HG03378 (cell line): ENCODE data around the gene RNF145.
"Not testable (repeated sequence)": the region's sequence is repeated elsewhere in the genome, so short reads cannot be mapped to it uniquely, and the experiment has no call there.

Source experiments
- ATAC-seq: cut with Tn5 transposase; IDR thresholded peaks from one replicate; pipeline ENCODE4 v1.9.1; 2021; ENCODE audit warnings: mild to moderate bottlenecking, moderate library complexity; ENCODE audit not compliant: unreplicated experiment

Gene RNF145

DNA sequence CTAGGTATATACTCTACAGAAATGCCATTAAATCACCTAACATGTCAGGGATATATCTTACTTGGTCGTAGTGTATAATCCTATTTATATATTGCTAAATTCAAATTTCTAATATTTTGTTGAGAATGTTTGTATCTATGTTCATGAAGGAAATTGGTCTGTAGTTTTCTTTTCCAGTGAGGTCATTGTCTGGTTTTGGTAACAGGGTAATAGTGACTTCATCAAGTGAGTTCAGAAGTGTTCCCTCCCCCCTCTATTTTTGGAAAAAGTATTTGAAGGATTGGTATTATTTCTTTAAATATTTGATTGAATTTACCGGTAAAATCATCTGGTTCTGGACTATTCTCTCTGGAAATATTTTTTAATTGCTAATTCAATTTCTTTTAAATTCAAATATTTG is 86.2 kb downstream of the RNF145 start:
- ATAC-seq, result no peak

GRCh38 chr5:159121061-159121460 is 88.3 kb downstream of the RNF145 start:
- no peak for ATAC-seq

GRCh38 chr5:159120446-159120845 is 88.9 kb downstream of the RNF145 start:
- no peak for ATAC-seq

DNA sequence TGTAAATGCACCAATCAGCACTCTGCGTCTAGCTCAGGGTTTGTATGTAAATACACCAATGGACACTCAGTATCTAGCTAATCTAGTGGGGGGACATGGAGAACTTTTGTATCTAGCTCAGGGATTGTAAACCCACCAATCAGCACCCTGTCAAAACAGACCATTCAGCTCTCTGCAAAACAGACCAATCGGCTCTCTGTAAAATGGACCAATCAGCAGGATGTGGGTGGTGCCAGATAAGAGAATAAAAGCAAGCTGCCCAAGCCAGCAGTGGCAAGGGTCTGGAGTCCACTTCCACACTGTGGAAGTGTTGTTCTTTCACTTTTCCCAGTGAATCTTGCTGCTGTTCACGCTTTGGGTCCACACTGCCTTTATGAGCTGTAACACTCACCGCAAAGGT is 89.5 kb downstream of the RNF145 start:
- not testable (repeated sequence) for ATAC-seq

GRCh38 chr5:159118958-159119659 is 90.2 kb downstream of the RNF145 start:
- not testable (repeated sequence) for ATAC-seq

DNA sequence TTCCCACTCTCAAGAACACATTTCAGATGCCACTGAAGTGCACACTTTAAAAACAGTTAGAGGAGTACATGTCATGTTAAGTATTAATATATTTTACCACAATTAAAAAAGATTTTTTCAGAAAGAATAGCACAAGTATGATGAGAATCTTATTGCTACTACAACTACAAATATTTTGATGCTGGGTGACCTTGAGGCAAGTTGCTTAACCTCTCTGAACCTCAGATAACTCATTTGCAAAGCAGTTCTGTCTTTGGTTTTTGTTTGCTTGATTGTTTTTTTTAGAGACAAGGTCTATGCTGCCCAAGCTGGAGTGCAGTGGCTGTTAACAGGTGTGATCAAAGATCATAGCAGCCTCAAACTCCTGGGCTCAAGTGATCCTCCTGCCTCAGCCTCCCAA is 95.9 kb downstream of the RNF145 start:
- no peak for ATAC-seq

DNA sequence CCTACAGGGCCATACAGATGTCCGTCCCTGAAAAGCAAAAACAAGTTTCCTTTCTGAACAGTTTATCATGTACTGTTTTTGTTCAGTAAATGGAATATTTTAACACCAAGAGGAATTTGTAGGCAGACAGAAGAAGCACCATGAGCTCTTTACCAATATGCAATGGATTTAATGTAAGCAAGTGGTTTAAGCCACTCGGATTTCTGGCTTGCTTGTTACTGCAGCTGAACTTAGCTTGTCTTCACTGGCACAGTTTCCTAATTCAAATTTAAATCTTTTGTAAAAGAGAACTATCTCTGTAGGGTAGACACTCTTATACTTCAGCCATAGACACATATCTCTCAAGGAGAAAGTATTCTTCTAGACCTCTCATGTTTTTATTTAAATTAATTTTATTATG is 96.9 kb downstream of the RNF145 start:
- ATAC-seq, result no peak
